ENCODE results near the gene SMYD1.

The SMYD1 gene

DNA sequence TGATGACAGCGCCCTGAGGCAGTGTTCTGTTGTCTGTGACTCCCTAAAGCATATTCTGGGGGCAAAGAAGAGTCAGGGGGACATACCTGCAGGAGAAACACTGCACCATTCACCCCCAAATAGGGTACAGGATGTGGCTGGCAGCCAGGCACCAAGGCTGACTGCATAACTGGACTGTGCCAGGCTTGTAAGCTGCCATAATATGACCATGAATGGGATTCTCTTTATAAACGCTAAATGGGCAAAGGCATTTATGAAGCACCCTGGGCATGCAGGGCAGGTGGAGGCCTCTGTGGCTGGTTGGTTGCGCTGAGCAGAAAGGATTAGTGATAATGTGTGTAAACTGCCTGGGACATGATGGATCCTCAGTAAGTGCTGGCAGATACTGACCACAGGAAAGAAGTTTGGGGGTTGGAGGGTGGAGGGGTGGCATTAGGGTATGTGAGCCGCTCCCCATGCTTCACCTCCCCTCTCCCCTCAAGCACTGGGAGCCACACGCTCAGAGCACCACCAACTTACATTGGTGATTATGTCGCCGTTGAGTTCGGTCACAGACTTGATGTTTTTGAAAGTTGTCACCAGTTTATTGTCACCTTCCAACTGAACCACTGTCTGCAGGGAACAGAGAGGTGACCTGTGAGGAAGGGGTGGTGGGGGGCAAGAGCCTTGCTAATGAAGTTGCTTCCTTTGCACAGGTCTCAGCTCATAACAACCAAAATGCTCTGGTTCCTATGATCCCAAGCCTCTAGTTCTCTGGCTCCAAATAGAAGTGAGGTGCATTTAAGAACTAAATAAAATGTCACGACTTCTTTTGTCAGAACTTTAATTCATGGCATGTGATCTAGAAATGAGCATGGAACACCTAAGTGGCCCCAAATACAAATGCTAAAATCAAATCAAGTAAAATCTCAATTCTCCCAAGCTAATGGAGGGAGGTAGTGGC is 56.6 kb downstream of the SMYD1 start:
- DNase-seq, result no peak

DNA sequence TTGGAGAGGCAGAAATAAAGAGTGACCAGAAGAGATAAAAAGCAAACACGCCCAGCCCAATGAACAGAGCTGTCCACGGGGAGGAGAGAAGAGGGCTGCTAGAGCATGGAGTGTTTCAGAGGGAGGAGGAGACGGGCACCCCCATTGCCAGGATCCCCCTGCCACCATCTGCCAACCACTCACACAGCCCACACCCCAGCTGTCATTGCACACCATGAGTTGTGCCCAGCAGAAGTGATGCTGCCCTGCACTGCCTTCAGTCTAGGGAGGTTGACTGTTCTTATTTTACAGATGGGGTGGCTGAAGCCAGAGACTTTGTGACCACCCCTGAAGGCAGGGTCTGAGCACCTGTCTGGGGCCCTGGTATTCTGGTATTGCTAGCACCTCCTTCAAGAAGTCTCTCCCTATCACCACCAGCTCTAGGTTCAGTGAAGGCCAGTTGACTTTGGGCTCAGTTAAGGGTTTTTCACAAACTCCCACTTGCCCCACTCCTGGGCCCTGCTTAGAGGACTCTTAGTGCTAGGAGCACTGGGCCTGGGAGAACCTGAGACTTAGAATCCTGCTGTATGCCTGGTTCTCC is 57.8 kb downstream of the SMYD1 start:
- no peak for DNase-seq

GRCh38 chr2:88125924-88126771 is 58.5 kb downstream of the SMYD1 start:
- no peak for DNase-seq

GRCh38 chr2:88126772-88127637 is 59.4 kb downstream of the SMYD1 start:
- DNase-seq, result no peak

DNA sequence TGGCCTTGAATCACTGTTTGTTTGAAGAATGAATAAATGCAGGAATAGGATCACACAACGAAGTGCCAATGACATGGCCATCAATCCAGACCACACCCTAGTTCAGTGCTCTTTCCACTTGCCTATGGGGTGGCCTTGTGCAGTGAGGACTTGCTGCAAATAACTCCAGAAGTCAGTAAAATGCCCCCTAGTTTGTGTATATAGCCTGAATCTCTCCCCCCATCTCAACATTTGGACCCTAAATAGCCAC is 59.9 kb downstream of the SMYD1 start:
- no peak for DNase-seq

DNA sequence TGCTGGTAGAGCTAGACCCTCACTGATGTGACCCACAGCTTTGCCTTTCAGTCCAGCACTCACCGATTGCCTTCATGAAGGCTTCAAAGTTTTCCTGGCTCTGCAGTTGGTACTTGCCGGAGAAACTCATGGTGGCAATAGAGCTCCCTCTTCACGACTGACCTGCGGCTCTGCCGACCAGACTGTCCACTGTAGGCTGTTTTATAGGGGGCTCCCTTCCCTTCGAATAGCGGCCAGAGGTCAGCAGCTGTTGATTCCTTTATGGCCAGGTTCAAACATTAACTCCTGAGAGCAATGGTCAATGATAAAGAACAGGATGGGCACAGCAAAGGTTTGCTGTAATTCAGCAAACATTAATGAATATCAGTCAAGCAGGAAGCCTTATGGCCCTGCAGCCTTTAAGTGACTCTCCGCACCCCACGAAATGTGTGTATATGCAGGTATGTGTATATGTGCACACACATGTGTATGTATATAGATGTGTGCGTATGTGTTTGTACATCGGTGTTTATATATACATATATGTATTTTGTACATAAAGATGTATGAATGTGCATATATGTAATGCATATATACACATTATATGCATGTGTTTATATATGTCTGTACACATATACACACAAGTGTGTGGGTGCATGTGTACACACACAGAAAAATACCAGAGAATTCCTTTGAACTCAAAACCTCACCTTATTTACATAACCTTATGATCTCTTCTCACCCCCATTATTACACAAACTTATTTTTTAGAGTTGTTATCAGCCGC is 60.4 kb downstream of the SMYD1 start, which contains the start of gene FABP1:
FABP1 (minus strand) TSS at position 175 of the 766 bp plus-strand sequence; CDS start at position 130, 45 bp downstream.
- DNase-seq, result no peak

- no peak for DNase-seq
These were observed 61.2 kb downstream of the SMYD1 start for GRCh38 chr2:88128654-88129312.

DNA sequence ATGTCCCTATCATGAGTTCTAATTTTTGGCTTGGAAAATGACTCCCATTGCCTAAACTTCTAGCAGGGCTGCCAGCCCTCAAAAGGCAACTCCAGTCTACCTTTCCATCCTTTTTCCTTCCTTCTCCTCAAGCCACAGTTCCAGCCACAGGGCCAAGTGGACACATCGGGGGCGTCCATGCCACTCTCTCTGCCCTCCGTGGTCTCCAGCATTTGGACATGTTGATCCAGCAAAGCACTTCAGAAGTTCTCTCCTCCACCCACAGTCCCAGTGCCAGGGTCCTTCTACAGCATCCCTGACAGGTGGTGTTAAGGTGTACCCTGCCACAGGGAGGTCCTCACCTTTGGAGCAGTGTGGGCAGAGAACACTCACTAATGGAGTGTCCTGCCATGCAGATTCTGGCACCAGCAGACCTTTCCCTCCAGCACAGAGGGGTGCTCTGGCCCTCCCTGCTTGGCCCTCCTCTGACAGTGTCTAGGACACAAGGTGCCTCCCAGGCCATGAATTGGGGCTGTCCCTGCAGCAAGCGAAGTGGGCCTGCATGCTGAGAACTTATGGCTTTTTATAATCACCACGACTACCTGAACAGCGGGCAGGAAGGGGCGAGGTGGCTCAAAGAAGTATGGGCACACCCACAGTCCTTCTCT is 61.8 kb downstream of the SMYD1 start:
- DNase-seq, result no peak

GRCh38 chr2:88131201-88131998 is 63.8 kb downstream of the SMYD1 start:
- no peak for DNase-seq

GRCh38 chr2:88131999-88132368 is 64.4 kb downstream of the SMYD1 start:
- DNase-seq, result no peak

DNA sequence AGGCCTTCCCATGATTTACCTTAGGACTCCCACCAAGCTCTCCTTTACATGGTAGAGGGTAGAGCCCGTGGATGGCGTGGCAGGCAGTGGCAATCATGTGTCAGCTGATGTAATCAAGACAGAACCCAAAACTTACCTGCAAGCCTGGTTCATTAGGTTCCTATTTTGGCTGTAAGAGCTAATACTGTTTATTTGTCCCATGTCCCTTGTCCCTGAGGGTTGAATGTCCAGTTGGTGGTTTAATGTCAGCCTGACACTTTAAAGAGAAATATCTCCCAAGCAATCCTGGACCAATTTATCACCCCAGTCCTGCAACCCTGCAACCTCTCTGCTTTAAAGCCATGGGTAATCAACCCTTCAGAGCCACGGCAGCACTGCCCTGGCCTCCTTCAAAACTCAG is 66.2 kb downstream of the SMYD1 start:
- no peak for DNase-seq

DNA sequence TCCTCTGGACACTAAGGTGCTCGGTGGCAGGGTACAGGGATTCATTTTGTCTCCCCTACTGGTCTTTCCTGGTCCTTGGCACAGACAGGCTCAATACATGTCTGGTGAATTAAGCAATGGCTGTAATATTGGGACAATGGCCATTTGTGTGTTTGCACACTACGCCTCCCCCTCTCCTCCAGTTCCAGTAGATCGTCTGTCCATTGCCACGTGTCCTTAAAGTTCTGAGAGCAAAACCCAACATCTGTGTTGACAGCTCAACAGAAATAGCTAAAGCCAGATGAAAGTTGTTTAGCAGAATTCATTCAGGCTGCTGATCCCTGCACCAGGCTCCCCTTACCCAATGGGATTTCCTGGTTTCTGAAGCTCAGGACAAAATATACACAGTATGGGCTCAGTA is 69.2 kb downstream of the SMYD1 start:
- no peak for DNase-seq

DNA sequence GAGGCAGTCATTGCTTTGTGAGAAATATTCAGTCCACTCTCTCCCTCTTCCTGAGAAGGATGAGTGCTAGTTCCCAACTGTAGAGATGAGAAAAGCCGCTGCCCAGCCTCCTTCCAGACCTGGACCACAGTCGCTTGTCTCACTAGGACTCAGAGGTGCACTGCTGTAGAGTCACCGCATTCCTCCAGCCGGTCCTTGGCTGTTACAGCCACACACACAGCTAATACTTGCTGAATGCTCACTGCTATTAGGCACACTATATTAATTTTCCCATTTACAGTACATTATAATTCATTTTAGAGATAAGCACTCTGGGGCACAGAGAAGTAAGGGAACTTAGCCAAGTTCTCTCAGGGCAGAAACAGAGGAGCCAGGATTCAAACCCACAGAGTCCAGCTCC is 70.2 kb downstream of the SMYD1 start:
- no peak for DNase-seq

- no peak for DNase-seq
These were observed 71.6 kb downstream of the SMYD1 start for GRCh38 chr2:88139203-88139702.

GRCh38 chr2:88139804-88140203 is 72.2 kb downstream of the SMYD1 start:
- no peak for DNase-seq

DNA sequence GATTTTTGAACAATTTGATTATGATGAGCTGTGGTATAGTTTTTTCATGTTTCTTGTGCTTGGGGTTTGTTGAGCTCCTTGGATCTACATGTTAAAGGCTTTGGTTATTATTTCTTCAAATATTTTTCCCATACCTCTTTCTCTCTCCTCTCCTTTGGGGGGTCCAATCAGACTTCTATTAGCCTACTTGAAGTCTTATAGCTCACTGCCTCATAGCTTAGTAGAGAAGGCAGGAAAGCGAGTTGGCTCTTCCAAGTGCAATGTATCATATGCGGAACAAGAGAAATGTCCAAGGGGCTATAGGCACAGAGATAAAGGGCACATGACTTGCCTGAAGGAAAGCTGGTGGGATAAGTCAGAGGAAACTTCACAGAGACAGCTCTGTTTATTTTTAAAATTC is 74.3 kb downstream of the SMYD1 start:
- DNase-seq, result no peak

DNA sequence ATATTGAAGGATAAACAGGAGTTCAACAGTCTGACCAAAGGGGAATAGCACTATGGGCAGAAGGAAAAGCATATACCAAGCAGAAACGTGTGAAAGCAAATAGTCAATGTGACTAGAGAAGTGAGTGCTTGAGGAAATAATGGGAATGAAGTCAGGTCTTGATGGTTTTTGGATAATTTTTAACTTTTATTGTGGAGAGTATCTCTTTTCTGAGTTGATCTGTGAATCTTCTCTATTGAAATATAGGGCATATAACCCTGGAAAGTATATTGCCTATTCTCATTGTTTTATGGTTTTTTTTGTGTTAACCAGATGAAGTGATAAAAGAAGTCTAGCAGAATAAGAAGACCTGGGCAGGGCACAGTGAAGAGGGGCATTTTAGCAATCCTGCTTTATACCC is 76.6 kb downstream of the SMYD1 start:
- DNase-seq, result no peak

DNA sequence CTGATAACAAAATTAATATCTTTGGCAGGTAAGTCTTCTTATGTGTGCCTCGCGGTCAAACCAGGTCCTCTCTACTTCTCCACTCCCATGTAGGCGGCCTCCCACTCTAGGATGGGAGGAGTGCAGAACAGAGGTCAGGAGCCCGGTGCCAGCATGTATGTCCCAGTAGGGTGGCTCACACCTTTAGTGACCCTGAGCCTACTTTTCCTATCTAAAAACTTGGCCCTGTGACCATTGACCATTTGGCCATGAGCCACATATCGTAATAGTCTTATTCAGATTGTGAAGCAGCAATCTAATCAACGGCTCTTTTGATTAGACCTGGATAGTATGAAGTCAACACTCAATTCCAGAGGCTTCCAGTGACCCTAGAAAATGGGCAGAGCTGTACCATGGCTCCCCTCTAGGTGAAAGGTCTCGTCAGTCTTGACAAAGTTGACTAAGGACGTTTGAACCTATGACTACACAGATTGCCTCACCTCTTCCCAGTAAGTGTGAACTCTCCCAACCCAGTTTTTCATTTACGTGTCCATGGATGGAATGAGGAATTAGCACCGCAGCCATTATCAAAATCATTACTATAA is 77.4 kb downstream of the SMYD1 start:
- DNase-seq, result no peak

- no peak for DNase-seq
These were observed 79.0 kb downstream of the SMYD1 start for GRCh38 chr2:88146590-88146989.

All from HCEC 1CT (cell line).